ENCODE measurements around the gene OSCP1.

The OSCP1 gene

DNA sequence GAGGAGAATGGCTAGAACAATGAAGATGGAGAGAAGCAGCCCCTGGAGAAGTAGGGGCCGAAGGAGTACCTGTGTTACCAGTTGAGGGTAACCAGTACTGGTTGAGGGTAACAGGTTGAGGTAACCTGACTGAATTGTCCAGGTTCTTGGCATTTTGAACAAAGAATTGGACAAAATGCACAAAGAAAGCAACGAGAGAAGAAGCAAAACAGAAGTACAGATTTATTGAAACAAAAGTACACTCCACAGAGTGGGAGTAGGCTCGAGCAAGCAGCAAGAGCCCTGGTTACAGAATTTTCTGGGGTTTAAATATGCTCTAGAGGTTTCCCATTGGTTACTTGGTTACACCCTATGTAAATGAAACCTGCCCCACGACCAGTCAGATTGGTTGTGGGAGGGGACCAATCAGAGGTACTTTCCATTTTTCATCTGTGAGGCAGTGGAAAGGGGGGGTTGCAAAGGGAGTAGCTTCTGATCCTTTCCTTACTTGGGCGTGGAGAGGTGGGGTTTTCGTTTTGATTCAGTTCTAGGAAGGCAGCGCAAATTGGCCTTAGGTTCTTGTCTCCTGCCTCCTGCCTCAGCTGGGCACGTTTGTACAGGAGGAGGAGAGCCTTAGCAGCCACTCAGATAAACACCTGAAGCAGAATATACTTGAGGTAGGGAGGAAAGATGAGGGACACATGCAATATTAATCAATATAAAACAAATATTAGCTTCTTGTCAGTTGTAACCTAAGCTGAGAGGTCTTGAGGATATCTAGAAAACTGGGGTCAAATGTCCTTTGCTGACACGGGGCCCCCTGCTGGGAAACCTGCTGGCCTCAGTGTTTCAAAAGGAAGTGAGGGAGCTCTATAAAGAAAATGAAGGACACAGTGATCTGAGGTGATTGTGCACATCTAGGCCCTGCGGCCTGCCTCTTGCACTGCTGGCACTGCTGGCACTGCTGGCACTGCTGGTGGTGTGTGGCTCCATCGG lies 38.3 kb downstream of the OSCP1 start:
- in situ Hi-C loops (cut with MboI; ENCODE audit: low sequenced_read_pairs) = loop anchor here (25.0 kb wide), 1 partner anchor 300 kb away; no protein-coding TSS in a partner anchor

- in situ Hi-C loops (cut with MboI; ENCODE audit: low sequenced_read_pairs) = loop anchor here (25.0 kb wide), 1 partner anchor 296 kb away; no protein-coding TSS in a partner anchor
Measured at GRCh38 chr1:36408479-36408878, 41.8 kb downstream of the OSCP1 start.

DNA sequence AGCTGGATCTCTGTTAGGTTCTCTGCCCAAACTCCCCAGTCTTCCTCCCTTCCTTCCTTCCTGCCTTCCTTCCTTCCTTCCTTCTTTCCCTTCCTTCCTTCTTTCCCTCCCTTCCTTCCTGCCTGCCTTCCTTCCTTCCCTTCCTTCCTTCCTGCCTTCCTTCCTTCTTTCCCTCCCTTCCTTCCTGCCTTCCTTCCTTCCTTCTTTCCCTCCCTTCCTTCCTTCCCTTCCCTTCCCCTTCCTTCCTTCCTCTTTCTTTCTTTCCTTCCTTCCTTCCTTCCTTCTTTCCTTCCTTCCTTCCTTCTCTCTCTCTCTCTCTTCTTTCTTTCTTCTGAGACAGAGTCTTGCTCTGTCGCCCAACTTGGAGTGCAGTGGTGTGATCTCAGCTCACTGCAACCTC lies 43.8 kb downstream of the OSCP1 start:
- in situ Hi-C loops (cut with MboI; ENCODE audit: low sequenced_read_pairs) = loop anchor here (25.0 kb wide), 1 partner anchor 294 kb away; no protein-coding TSS in a partner anchor

- in situ Hi-C loops (cut with MboI; ENCODE audit: low sequenced_read_pairs) = loop anchor here (25.0 kb wide), 1 partner anchor 290 kb away; no protein-coding TSS in a partner anchor
Measured at GRCh38 chr1:36402504-36402890, 47.8 kb downstream of the OSCP1 start.

GRCh38 chr1:36401602-36402503 lies 48.4 kb downstream of the OSCP1 start:
- in situ Hi-C loops (cut with MboI; ENCODE audit: low sequenced_read_pairs) = loop anchor here (25.0 kb wide), 1 partner anchor 290 kb away; no protein-coding TSS in a partner anchor

GRCh38 chr1:36400825-36401601 lies 49.2 kb downstream of the OSCP1 start:
- in situ Hi-C loops (cut with MboI; ENCODE audit: low sequenced_read_pairs) = loop anchor here (25.0 kb wide), 1 partner anchor 289 kb away; no protein-coding TSS in a partner anchor

- in situ Hi-C loops (cut with MboI; ENCODE audit: low sequenced_read_pairs) = loop anchor here (25.0 kb wide), 1 partner anchor 288 kb away; no protein-coding TSS in a partner anchor
Measured at GRCh38 chr1:36400514-36400824, 49.8 kb downstream of the OSCP1 start.

- in situ Hi-C loops (cut with MboI; ENCODE audit: low sequenced_read_pairs) = no loop called here
Measured at GRCh38 chr1:36398370-36398977, 51.8 kb downstream of the OSCP1 start.

- in situ Hi-C loops (cut with MboI; ENCODE audit: low sequenced_read_pairs) = no loop called here
Measured at GRCh38 chr1:36397378-36398230, 52.6 kb downstream of the OSCP1 start, which contains the start of gene LSM10. Gene LSM10, minus strand, starts transcription at chr1:36397908. Its CDS starts 3,779 bp downstream, at chr1:36394129.

DNA sequence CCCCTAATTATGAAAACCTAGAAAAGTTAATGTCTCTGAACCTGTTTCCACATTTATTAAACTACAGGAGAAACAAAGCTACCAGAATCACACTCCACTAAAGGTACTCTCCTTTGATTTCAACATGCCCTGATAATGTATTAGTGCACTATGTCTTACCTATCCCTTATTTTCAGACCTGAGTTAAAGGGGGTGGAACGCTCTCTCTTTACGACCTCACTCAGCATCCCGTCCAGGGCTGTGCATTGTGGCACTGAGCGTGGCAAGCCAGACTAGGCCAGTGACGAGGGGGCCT lies 53.2 kb downstream of the OSCP1 start:
- in situ Hi-C loops (cut with MboI; ENCODE audit: low sequenced_read_pairs) = no loop called here

DNA sequence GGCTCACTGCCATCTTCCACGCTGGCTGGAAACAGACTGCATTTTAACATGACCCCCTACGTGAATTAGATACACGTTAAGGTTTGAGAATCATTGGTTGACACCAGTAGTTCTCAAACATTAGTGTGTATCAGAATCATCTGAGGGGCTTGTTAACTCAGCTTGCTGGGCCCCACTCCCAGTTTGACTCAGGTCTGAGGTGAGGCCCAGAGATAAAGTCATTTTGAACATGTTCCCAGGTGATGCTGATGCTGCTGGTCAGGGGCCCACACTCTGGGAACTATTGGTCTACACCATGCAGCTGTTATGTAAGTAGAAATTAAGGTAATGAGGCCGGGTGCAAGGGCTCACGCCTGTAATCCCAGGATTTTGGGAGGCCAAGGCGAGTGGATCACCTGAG lies 53.9 kb downstream of the OSCP1 start:
- in situ Hi-C loops (cut with MboI; ENCODE audit: low sequenced_read_pairs) = no loop called here

GRCh38 chr1:36393686-36394085 lies 56.6 kb downstream of the OSCP1 start:
- in situ Hi-C loops (cut with MboI; ENCODE audit: low sequenced_read_pairs) = no loop called here

- in situ Hi-C loops (cut with MboI; ENCODE audit: low sequenced_read_pairs) = no loop called here
Measured at GRCh38 chr1:36392836-36393235, 57.4 kb downstream of the OSCP1 start.

DNA sequence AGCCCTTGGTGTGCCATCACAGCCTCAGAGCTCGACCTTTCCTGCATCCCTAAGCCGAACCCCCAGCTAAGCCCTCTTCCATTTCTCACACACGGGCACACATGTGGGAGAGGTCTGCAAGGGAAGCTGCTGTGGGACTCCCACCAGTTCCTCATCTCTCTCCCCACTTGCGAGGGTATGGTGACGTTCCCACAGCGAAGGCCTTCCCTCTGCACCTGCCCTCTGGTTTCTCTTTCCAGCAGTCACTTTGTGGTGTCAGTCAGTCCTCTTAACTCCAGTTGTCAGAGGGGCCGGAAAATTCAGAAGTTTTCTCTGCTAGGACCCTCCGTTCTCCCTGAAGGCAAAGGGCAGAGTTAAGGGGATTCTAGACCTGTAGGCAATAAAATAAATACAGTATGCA lies 59.0 kb downstream of the OSCP1 start:
- in situ Hi-C loops (cut with MboI; ENCODE audit: low sequenced_read_pairs) = no loop called here

DNA sequence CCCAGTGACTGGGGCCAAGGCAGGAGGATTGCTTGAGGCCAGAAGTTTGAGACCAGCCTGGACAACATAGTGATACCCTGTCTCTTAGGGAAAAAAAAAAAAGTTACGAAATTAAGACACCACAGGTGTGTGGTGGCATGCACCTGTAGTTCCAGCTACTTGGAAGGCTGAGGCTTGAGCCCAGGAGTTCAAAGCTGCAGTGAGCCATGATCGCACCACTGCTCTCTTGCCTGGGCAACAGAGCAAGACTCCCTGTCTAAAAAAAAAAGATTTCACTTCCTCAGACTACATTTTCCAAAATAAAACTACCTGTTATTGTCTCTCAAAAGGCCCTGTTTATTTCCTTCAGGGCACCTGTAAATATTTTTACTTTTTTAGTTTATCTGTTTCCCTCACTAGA lies 59.8 kb downstream of the OSCP1 start:
- in situ Hi-C loops (cut with MboI; ENCODE audit: low sequenced_read_pairs) = no loop called here

- in situ Hi-C loops (cut with MboI; ENCODE audit: low sequenced_read_pairs) = no loop called here
Measured at GRCh38 chr1:36389999-36390398, 60.3 kb downstream of the OSCP1 start.

- in situ Hi-C loops (cut with MboI; ENCODE audit: low sequenced_read_pairs) = no loop called here
Measured at GRCh38 chr1:36389261-36389660, 61.0 kb downstream of the OSCP1 start.

- in situ Hi-C loops (cut with MboI; ENCODE audit: low sequenced_read_pairs) = no loop called here
Measured at GRCh38 chr1:36387141-36387949, 62.9 kb downstream of the OSCP1 start.

Data from HL-60/S4 treated with phorbol 12-myristate 13-acetate at 8.2 ng/mL for 4 days and 3 days (cell line).